Measurements from ENCODE around the gene CTSC. TPM values are rescaled to one million over a fixed set of nuclear protein-coding genes. Genes with fewer than 3 reads are reported as not detected.

CTSC gene
- total RNA-seq, 1 experiment from 2014 or later, result 80.2 TPM

- in situ Hi-C loops (cut with HindIII; ENCODE audit: low pct_unique_long_range_greater_than_20kb, low sequenced_read_pairs) (no loop called here), intact Hi-C loops (cut with micrococcal nuclease; ENCODE audit: unreplicated experiment) (no loop called here)
- Histone ChIP-seq H3K27me3 (ENCODE audit: control insufficient read depth, insufficient read depth, low read length) (no peaks in the 10 kb centered on the region), H3K4me1 (ENCODE audit: control insufficient read depth, insufficient read depth, low read length) (no peaks in the 10 kb centered on the region; the same call in 1 of the 2 replicates), H3K4me3 (ENCODE audit: low read depth in 2 of 2, low read length in 2 of 2) (no peak overlapping the region), H3K36me3 (ENCODE audit: control insufficient read depth, insufficient read depth, low read length) (no peaks in the 10 kb centered on the region), H3K27ac (ENCODE audit: low read length) (no peak overlapping the region), H3K9me3 (ENCODE audit: control insufficient read depth, insufficient read depth, low read depth, low read length) (no peaks in the 10 kb centered on the region)
- POLR2A ChIA-PET, result interaction anchor here (0.5 kb wide), 1 partner anchor 78 kb away, joined by 11 read pairs; no protein-coding TSS in a partner anchor
- DNase-seq (ENCODE audit: low read depth, low spot score), result no peak
- no peak for ATAC-seq
- TF ChIP-seq SIN3A (IDR thresholded peaks at IDR 0.05; ENCODE audit: borderline replicate concordance, insufficient read depth, low read depth, low read length) (no peak), CTCF (IDR thresholded peaks at IDR 0.05) (no peak), REST (IDR thresholded peaks at IDR 0.05; ENCODE audit: insufficient read depth in 1 of 2, low read depth in 2 of 2, low read length in 1 of 2) (no peak), POLR2AphosphoS5 (IDR thresholded peaks at IDR 0.05; ENCODE audit: low read depth, low read length) (no peak), TCF7L2 (IDR thresholded peaks at IDR 0.05; ENCODE audit: low read depth, low read length) (no peak)
- BruUV-seq (replicated peaks), result no TSS peak
- CTCF ChIA-PET, result no interaction called here
These were observed 25.5 kb upstream of the CTSC start for GRCh38 chr11:88363004-88363403.

- CTCF ChIA-PET, result no interaction called here
- POLR2A ChIA-PET, result interaction anchor here (0.6 kb wide), 1 partner anchor 22 kb away, joined by 7 read pairs; the partner anchor contains the start of gene CTSC
These were observed 22.6 kb upstream of the CTSC start for GRCh38 chr11:88360141-88360540.

More at GRCh38 chr11:88360141-88360540, 22.6 kb upstream of the CTSC start:
- intact Hi-C loops (cut with micrococcal nuclease; ENCODE audit: unreplicated experiment) (no loop called here), in situ Hi-C loops (cut with HindIII; ENCODE audit: low pct_unique_long_range_greater_than_20kb, low sequenced_read_pairs) (no loop called here)
- Histone ChIP-seq H3K4me3 (ENCODE audit: low read depth in 2 of 2, low read length in 2 of 2) (no peak overlapping the region), H3K9me3 (ENCODE audit: control insufficient read depth, insufficient read depth, low read depth, low read length) (no peaks in the 10 kb centered on the region), H3K27ac (ENCODE audit: low read length) (no peak overlapping the region), H3K27me3 (ENCODE audit: control insufficient read depth, insufficient read depth, low read length) (no peaks in the 10 kb centered on the region), H3K4me1 (ENCODE audit: control insufficient read depth, insufficient read depth, low read length) (no peaks in the 10 kb centered on the region; the same call in 1 of the 2 replicates), H3K36me3 (ENCODE audit: control insufficient read depth, insufficient read depth, low read length) (no peaks in the 10 kb centered on the region)
- DNase-seq (ENCODE audit: low read depth, low spot score) (no peak), ATAC-seq (no peak)
- BruUV-seq (replicated peaks), result no TSS peak
- TF ChIP-seq POLR2AphosphoS5 (IDR thresholded peaks at IDR 0.05; ENCODE audit: low read depth, low read length), result no peak
- TF ChIP-seq CTCF (IDR thresholded peaks at IDR 0.05), result no peak
- no peak for TF ChIP-seq TCF7L2 (IDR thresholded peaks at IDR 0.05; ENCODE audit: low read depth, low read length)
- no peak for TF ChIP-seq REST (IDR thresholded peaks at IDR 0.05; ENCODE audit: insufficient read depth in 1 of 2, low read depth in 2 of 2, low read length in 1 of 2)
- no peak for TF ChIP-seq SIN3A (IDR thresholded peaks at IDR 0.05; ENCODE audit: borderline replicate concordance, insufficient read depth, low read depth, low read length)
